GM21825 (cell line): ENCODE data around the gene HDDC2.

Experiments used
- ATAC-seq: cut with Tn5 transposase; IDR thresholded peaks from one replicate; pipeline ENCODE4 v1.9.1; 2021; ENCODE audit warnings: mild to moderate bottlenecking, moderate library complexity; ENCODE audit not compliant: unreplicated experiment

The HDDC2 gene

DNA sequence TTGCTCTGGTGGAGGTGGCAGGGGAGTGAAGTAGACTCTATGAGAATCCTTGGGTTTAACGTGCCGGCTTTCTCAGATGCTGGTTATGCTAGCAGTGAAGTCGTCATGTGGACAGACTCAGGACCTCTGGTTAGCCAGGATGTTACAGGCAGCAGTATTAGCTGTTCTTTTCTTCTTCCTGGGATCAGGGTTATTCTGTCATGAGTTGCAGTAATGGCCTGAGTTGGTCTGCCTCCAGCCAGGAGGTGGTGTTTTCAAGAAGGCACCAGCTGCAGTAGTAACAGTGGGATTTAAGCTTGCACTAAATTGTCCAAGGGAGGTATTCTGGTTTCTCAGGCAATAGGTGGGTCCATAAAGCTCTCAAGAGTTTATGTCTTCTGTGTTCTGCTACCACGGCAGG is 56.7 kb downstream of the HDDC2 start:
- no peak for ATAC-seq

DNA sequence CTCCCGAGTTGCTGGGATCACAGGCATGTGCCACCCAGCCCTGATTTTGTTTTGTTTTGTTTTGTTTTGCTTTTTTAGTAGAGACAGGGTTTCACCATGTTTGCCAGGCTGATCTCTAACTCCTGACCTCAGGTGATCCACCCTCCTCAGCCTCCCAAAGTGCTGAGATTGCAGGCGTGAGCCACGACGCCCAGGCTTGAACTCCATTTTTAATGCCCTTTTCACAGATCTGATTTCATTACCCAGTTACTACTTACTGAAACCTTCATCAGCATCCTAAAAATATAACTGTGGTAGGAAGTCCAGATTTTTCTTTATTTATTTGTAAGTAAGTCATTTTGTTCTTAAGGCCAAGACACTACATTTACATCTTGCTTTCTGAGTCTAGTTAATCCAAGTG is 64.0 kb downstream of the HDDC2 start:
- no peak for ATAC-seq

DNA sequence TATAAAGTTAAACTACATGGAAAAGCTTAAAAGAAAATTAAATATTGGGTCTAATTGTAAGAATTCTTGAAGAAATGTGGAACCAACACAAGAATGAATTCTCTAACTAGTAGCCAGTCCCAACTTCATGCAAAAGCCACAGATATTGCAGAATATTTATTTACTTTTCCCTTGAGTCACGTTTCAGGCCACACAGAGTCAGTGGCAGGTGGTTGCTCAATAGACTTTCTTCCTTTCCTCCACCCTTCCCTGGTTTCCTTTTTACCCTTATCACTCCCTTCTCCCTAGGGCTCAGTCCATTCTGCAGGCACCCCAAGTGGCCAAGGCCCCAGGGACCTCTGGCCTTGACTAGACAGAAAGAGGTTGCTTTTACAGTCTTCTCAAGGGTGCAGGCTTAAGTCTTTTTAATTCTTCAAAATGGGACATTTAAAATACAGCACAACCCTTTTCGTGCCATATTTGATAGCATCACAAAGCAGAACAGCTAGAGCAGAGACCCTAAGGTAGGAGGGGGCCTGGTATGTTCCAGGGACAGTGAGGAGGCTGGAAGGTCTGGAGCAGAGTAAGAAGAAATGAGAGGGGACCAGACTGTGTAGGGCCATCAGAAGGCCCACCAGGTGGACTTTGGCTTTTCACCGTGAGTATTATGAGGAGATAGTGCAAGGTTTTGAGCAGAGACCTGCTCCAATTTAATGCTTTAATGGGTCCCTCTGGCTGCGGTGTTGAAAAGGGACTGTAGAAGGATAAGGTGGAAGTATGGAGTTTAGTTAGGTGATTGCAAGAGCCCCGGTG is 65.0 kb downstream of the HDDC2 start:
- no peak for ATAC-seq

DNA sequence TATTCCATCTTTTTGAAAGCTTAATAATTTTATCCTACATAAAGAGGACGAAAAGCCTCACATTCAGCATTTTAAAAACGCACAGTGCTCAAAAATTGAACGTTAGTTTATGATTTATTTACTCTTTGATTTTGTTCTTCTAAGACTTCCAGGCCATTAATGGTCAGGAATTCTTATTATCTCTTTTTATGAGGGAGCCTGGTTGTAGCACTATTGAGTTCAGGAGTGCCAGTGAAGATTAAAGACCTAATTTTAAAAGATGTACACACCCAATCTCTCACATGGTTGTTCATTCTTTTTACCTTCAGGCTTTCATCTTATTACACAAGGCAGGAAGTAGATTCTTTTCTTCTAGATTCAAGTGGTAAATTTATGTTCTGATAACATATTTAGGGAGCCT is 68.6 kb downstream of the HDDC2 start:
- ATAC-seq = no peak

DNA sequence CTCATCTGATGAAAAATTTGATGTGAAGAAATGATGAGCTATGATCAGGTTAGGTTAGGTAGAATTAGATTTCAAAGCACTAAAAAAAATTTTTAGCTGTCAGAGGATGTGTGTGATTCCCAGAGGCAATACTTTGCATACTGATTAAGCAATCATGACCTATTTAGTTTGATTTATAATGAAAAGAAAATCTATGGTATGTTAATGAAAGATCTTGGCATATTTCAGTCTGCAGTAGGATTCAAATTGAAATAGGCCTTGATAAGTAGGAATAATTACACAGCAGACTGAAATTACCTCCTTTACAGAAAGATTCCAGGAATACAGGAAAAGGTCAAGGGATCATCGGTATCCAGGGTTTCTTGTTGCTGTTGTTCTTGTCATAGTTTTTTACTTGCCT is 69.3 kb downstream of the HDDC2 start:
- ATAC-seq = no peak

DNA sequence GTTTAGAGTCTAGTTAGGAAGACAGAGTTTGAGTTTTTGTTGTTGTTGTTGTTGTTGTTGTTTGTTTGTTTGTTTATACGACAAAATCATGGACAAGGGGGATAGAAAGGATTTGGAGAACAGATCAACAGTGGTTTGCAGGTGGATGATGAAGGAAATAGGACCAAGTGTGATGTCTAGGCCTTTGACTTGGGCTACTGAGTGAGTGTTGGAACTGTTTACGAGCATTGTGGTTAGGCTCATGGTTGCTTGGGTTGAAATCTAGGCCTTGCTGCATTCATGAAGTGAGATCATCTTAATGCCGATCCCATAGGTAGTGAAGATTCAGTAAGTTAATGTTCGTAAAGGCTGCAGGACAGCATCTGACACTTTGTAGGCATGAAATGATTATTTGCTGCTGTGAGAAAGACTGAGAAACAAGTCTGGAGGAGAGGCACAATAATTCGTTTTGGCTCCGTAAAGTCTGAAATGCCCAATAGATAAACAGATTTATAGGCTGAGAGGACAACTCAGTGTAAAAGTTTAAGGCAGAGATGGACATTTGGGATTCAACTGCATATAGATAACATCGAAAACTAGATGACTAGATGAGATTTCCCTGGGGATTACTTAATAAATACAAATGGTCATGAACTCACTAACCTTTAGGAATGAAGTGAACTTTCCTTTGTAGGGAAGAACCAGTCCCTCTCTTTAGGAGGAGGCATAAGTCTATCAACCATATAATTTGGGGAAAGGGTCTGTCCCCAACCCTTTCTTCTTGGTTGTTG is 70.0 kb downstream of the HDDC2 start:
- no peak for ATAC-seq

DNA sequence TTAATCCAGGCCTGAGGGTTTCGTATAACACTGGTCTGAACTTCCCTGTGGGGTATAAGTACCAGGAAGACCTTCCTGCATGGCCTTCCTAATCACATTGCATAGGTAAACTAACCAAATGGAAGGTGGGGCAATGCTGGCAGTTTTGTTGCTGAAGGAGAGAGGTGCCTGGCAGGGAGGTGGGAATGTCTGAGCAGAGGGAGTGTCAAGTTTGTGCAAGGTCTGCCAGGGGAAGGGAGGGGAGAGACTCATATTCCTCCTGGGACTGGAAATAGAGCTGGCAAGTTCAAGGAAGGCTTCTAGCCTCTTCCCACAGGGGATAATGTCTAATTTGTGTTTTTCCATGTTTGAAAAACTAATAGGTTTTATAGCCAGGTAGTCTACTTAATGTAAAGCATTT is 70.6 kb downstream of the HDDC2 start:
- ATAC-seq = no peak

DNA sequence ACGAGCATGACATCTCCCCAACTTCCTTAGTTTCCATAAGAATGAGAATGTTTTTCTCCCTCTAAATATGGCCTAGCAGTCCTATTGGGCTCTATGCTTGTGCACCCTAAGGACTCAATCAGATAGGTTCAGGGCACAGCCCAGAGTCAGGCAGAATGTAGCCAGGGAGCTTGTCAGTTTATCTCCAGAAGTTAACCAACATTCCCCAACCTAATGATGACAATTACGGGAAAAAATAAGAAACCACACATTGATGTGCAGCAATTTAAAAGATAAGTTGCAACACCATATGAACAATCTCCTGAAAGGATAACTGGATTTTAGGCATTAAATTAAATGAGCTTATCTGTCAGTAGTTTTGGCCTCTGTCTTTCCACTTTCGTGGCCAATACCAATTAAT is 71.1 kb downstream of the HDDC2 start:
- ATAC-seq = no peak

DNA sequence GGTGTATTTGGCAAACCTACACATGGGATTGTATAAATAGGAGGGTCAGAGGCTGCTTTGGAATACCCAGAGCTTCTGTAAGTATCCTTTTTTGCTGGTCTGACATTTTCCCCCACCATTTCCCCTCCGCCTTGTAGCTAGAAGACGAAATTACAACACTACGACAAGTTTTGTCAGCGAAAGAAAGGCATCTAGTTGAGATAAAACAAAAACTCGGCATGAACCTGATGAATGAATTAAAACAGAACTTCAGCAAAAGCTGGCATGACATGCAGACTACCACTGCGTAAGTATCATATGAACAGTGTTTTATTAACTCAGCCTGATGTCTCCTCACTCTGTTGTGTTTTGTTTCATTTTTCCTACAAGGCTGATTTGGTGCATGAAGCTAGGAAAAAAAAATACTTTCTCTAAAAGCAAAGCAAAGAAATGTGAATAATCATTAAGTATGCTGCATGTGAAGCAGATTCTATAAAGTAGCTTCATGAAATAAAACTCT is 72.7 kb downstream of the HDDC2 start:
- no peak for ATAC-seq

DNA sequence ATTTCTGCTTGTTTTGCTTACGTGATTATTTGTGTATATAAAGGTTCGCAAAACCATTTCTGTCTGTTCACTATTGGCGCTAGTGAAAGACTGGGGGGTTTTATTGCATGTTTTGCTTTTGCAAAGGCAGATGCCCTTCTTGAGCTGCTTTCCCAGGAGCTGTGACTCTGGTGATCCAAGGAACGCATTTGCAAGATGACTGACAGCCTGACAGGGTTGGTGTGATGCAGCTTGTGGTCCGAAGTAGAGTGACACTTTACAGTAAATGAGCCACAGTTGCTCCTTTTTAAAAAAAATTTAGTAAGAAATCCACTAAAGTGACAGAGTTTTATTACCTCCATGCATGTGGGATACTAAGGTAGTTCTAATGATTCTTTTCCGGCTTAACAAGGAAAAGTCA is 74.5 kb downstream of the HDDC2 start:
- ATAC-seq = no peak
